Measurements from ENCODE around the gene ATG5.
A peak's percentile ranks its signal among the peaks of the same experiment; 100 is the strongest.

The ATG5 gene

GRCh38 chr6:106308985-106309384 lies 16.6 kb downstream of the ATG5 start (continued):
- TF ChIP-seq ZNF37A (tag by site-specific recombination; IDR thresholded peaks at IDR 0.05) (no peak), KLF17 (tag by site-specific recombination; IDR thresholded peaks at IDR 0.05) (no peak), ZNF366 (tag by site-specific recombination; conservative IDR thresholded peaks at IDR 0.05) (no peak), ZNF600 (tag by site-specific recombination; IDR thresholded peaks at IDR 0.05) (no peak), ZNF138 (tag by site-specific recombination; IDR thresholded peaks at IDR 0.05; ENCODE audit: borderline replicate concordance) (no peak), SP7 (tag by site-specific recombination; IDR thresholded peaks at IDR 0.05) (no peak), SCRT1 (tag by site-specific recombination; IDR thresholded peaks at IDR 0.05; ENCODE audit: borderline replicate concordance) (no peak), GLIS2 (tag by site-specific recombination; IDR thresholded peaks at IDR 0.05) (no peak), ZNF707 (tag by site-specific recombination; IDR thresholded peaks at IDR 0.05) (no peak), ZNF16 (tag by site-specific recombination; IDR thresholded peaks at IDR 0.05; ENCODE audit: low read depth) (no peak)

- TF ChIP-seq REPIN1 (tag by site-specific recombination; IDR thresholded peaks at IDR 0.05; ENCODE audit: low read depth) (no peak), FEZF1 (tag by site-specific recombination; IDR thresholded peaks at IDR 0.05) (peak; percentile 16; the same call in 1 of the 2 replicates), BCL11B (tag by site-specific recombination; IDR thresholded peaks at IDR 0.05; ENCODE audit: low read depth) (peak; percentile 28; the same call in 1 of the 2 replicates), ZNF221 (tag by site-specific recombination; IDR thresholded peaks at IDR 0.05; ENCODE audit: borderline replicate concordance) (no peak), HOXD13 (CRISPR knock-in tag; IDR thresholded peaks at IDR 0.05; ENCODE audit: borderline replicate concordance) (no peak), PRDM6 (tag by site-specific recombination; IDR thresholded peaks at IDR 0.05) (peak; percentile 67), ZNF843 (tag by site-specific recombination; IDR thresholded peaks at IDR 0.05) (peak; percentile 31; the same call in 1 of the 2 replicates), TCF7L2 (IDR thresholded peaks at IDR 0.05; ENCODE audit: borderline replicate concordance, low read depth, low read length) (no peak), BCL11A (tag by site-specific recombination; IDR thresholded peaks at IDR 0.05; ENCODE audit: low read depth) (peak; percentile 41; the same call in 1 of the 2 replicates), PRDM1 (tag by site-specific recombination; IDR thresholded peaks at IDR 0.05) (peak; percentile 47; the same call in 1 of the 2 replicates), HIC1 (tag by site-specific recombination; IDR thresholded peaks at IDR 0.05) (peak; percentile 79), PBX3 (CRISPR knock-in tag; IDR thresholded peaks at IDR 0.05) (no peak), ZNF670 (tag by site-specific recombination; IDR thresholded peaks at IDR 0.05; ENCODE audit: low read depth) (no peak), SCRT2 (tag by site-specific recombination; IDR thresholded peaks at IDR 0.05) (no peak), OSR2 (tag by site-specific recombination; IDR thresholded peaks at IDR 0.05) (peak; percentile 36; the same call in 1 of the 2 replicates), ZNF16 (tag by site-specific recombination; IDR thresholded peaks at IDR 0.05; ENCODE audit: low read depth) (no peak)
- H3K36me3 ChIP-seq (ENCODE audit: control insufficient read depth in 2 of 2, insufficient read depth in 1 of 2, low read length in 2 of 2) = peaks cover 0 to 3% of the 10 kb centered on the region in 2 experiments; a peak in 1 of 3 replicates
- H3K27ac ChIP-seq (ENCODE audit: extremely low read depth, low read depth, low read length) = no peak overlapping the region
- CTCF ChIA-PET = no interaction called here
- H3K4me3 ChIP-seq (ENCODE audit: low read depth, low read length) = no peak overlapping the region
- no peaks in the 10 kb centered on the region for H3K9me3 ChIP-seq (ENCODE audit: control insufficient read depth, insufficient read depth, low read depth, low read length)
- POLR2A ChIA-PET = interaction anchor here (1.6 kb wide), 1 partner anchor 20 kb away, joined by 4 read pairs; the partner anchor contains the start of gene ATG5
- H3K4me1 ChIP-seq (ENCODE audit: control insufficient read depth, insufficient read depth, low read length) = peaks cover 13% of the 10 kb centered on the region
These were observed 19.8 kb downstream of the ATG5 start for GRCh38 chr6:106305740-106306139.

Data from HEK293 (cell line).